ENCODE measurements around the gene TMEM47. TPM values are rescaled to one million over a fixed set of nuclear protein-coding genes. Genes with fewer than 3 reads are reported as not detected.

Gene TMEM47
- total and polyA plus RNA-seq, 2 of the 8 experiments (the other 6 are each of a cell fraction or from before 2014, with no cell fraction given): 24.8 to 28.5 TPM

- H3K56ac ChIP-seq (replicated peaks; ENCODE audit: insufficient read length, low read depth, low read length): no peak overlapping the region
- POLR2A ChIA-PET (ENCODE audit: partially characterized antibody): no interaction called here
- H3K79me1 ChIP-seq (ENCODE audit: low read depth, low read length): no peaks in the 10 kb centered on the region
- no peak overlapping the region for H2BK15ac ChIP-seq (ENCODE audit: low read length)
- no peaks in the 10 kb centered on the region for H4K20me1 ChIP-seq (replicated peaks in 1 of 2; ENCODE audit: control insufficient read depth in 1 of 2, insufficient read depth in 2 of 2, low read length in 2 of 2)
- no peak overlapping the region for H2BK20ac ChIP-seq (ENCODE audit: low read length)
- H2AK5ac ChIP-seq (ENCODE audit: low read depth, low read length): no peak overlapping the region
- H4K91ac ChIP-seq (replicated peaks; ENCODE audit: insufficient read length, low read length): no peak overlapping the region
- H3K23me2 ChIP-seq (ENCODE audit: low read depth, low read length): no peaks in the 10 kb centered on the region
- H3K4ac ChIP-seq (replicated peaks; ENCODE audit: insufficient read length, low read depth, low read length): no peak overlapping the region
- H3K79me2 ChIP-seq (ENCODE audit: control insufficient read depth in 1 of 2, insufficient read depth in 2 of 2, low read length in 2 of 2): no peaks in the 10 kb centered on the region
- H3K18ac ChIP-seq (ENCODE audit: extremely low read depth, low read length): no peak overlapping the region
- no peak overlapping the region for H4K5ac ChIP-seq (ENCODE audit: insufficient read length, low read depth, low read length)
- no peak overlapping the region for H3K14ac ChIP-seq (ENCODE audit: insufficient read length)
- H3K9me3 ChIP-seq (ENCODE audit: insufficient read depth in 2 of 2, low read depth in 1 of 2, low read length in 1 of 2): no peaks in the 10 kb centered on the region
- H2BK5ac ChIP-seq (ENCODE audit: low read depth, low read length): no peak overlapping the region
- DNase-seq (ENCODE audit: low read depth in 1 of 2, low spot score in 2 of 2): no peak
- no peak overlapping the region for H2BK12ac ChIP-seq (ENCODE audit: low read depth, low read length)
- H3K4me2 ChIP-seq (ENCODE audit: insufficient read depth in 1 of 2, low read depth in 2 of 2, low read length in 2 of 2): no peak overlapping the region
- no peak overlapping the region for H4K8ac ChIP-seq (ENCODE audit: extremely low read depth, insufficient read depth, low read length)
- H3K4me3 ChIP-seq (ENCODE audit: extremely low read depth in 1 of 4, insufficient read depth in 2 of 4, low read depth in 3 of 4, low read length in 4 of 4): no peak overlapping the region
- CTCF ChIA-PET (ENCODE audit: partially characterized antibody): no interaction called here
- peaks cover 0 to 7% (median 2%) of the 10 kb centered on the region in 4 experiments; a peak in 2 of 7 replicates for H3K4me1 ChIP-seq (replicated peaks in 1 of 4; ENCODE audit: control insufficient read depth in 3 of 4, insufficient read depth in 4 of 4, low read length in 3 of 4)
- no peak overlapping the region for H2BK120ac ChIP-seq (replicated peaks; ENCODE audit: low read depth, low read length)
- no peak for FAIRE-seq
- WGBS, 2 experiments (ENCODE audit: extremely low coverage in 1 of 2, insufficient coverage in 1 of 2, insufficient read length in 1 of 2, insufficient replicate concordance in 2 of 2, low coverage in 1 of 2, low lambda C conversion rate in 2 of 2, missing lambda C conversion rate in 1 of 2): 100% methylated on average over 1 of the region's 1 CpG; no CpG with 5 or more reads in 1 of the 2 experiments
- no peaks in the 10 kb centered on the region for H3K36me3 ChIP-seq (ENCODE audit: control insufficient read depth in 2 of 4, insufficient read depth in 4 of 4, low read length in 3 of 4)
- H3K27ac ChIP-seq (ENCODE audit: low read depth, low read length): no peak overlapping the region
- H3K23ac ChIP-seq (ENCODE audit: insufficient read length): no peak overlapping the region
- no peak overlapping the region for H2AFZ ChIP-seq (ENCODE audit: low read length)
- H3K27me3 ChIP-seq (replicated peaks in 1 of 4; ENCODE audit: control insufficient read depth in 3 of 4, extremely low read depth in 1 of 4, insufficient read depth in 3 of 4, low read length in 3 of 4): no peaks in the 10 kb centered on the region
- H3K9ac ChIP-seq (replicated peaks in 1 of 4; ENCODE audit: extremely low read depth in 1 of 4, low read depth in 3 of 4, low read length in 3 of 4): no peak overlapping the region
- TF ChIP-seq SIX5 (IDR thresholded peaks at IDR 0.05; ENCODE audit: low read depth, low read length) (no peak), MAFK (IDR thresholded peaks at IDR 0.05; ENCODE audit: low read depth, low read length) (peak; percentile 77; the same call in 1 of the 2 replicates), SIN3A (conservative IDR thresholded peaks at IDR 0.05 in 1 of 2, IDR thresholded peaks at IDR 0.05 in 1 of 2; ENCODE audit: low read depth in 1 of 2, low read length in 2 of 2) (no peak), RXRA (IDR thresholded peaks at IDR 0.05; ENCODE audit: insufficient read depth, low read depth, low read length) (no peak), RBBP5 (IDR thresholded peaks at IDR 0.05; ENCODE audit: borderline replicate concordance, low read depth, low read length) (no peak), FOSL1 (IDR thresholded peaks at IDR 0.05; ENCODE audit: insufficient read depth, low read depth, low read length) (no peak)
Observed at GRCh38 chrX:34598362-34598761, 58.7 kb downstream of the TMEM47 start.

Measured in H1 (cell line).